HepG2 (cell line): Measurements from ENCODE around the gene METTL16. TPM values are rescaled to one million over a fixed set of nuclear protein-coding genes. Genes with fewer than 3 reads are reported as not detected.

ENCODE experiments used
- ATF1 ChIP-seq: IDR thresholded peaks from 2 replicates; pipeline ENCODE4 v1.6.1; 2016; ENCODE audit warnings: mild to moderate bottlenecking, control low read depth
- CBFB ChIP-seq: sonication (generic); formaldehyde crosslinking; IDR thresholded peaks from 2 replicates; pipeline ENCODE4 v1.4.0; 2020; ENCODE audit warnings: missing genetic modification reagents
- GABPB1 ChIP-seq: IDR thresholded peaks from 2 replicates; pipeline ENCODE4 v1.6.1; 2016; ENCODE audit warnings: mild to moderate bottlenecking, missing genetic modification reagents, moderate library complexity, missing compliant biosample characterization
- ISX ChIP-seq: sonication (generic); formaldehyde crosslinking; conservative IDR thresholded peaks from 2 replicates; pipeline ENCODE4 v1.5.0; 2020; ENCODE audit warnings: missing genetic modification reagents
- JDP2 ChIP-seq: sonication (generic); formaldehyde crosslinking; IDR thresholded peaks from 2 replicates; pipeline ENCODE4 v1.8.1; 2022; ENCODE audit warnings: missing genetic modification reagents, borderline replicate concordance
- MTF1 ChIP-seq: sonication (generic); formaldehyde crosslinking; IDR thresholded peaks from 2 replicates; pipeline ENCODE4 v1.5.0; 2020; ENCODE audit warnings: missing genetic modification reagents
- NFE2L2 ChIP-seq: fragments of 150-350 bp; IDR thresholded peaks from 2 replicates; pipeline ENCODE4 v1.6.1; 2014; ENCODE audit warnings: low read length
- NR2F1 ChIP-seq, 2 experiments: fragments of 450-650 bp in 1 of 2; formaldehyde crosslinking in 1 of 2; IDR thresholded peaks; 2 replicates each; pipeline versions ENCODE4 v1.5.0 to v1.6.1; 2016 to 2020; ENCODE audit warnings: mild to moderate bottlenecking in 1 of 2, missing compliant biosample characterization in 1 of 2, missing genetic modification reagents in 1 of 2, moderate library complexity in 1 of 2
- PHF5A ChIP-seq: IDR thresholded peaks from one replicate; pipeline ENCODE4 v1.6.1; 2018; ENCODE audit warnings: low read depth, missing genetic modification reagents; ENCODE audit not compliant: unreplicated experiment
- TARDBP ChIP-seq: sonication (generic); formaldehyde crosslinking; IDR thresholded peaks from 2 replicates; pipeline ENCODE4 v1.8.0; 2022; ENCODE audit warnings: mild to moderate bottlenecking, missing genetic modification reagents
- TMF1 ChIP-seq: sonication (generic); formaldehyde crosslinking; IDR thresholded peaks from 2 replicates; pipeline ENCODE4 v1.8.1; 2022; ENCODE audit warnings: low read depth, missing genetic modification reagents
- ZEB1 ChIP-seq: IDR thresholded peaks from 2 replicates; pipeline ENCODE4 v1.6.1; 2012; ENCODE audit warnings: mild to moderate bottlenecking, low read depth, inconsistent platforms; ENCODE audit not compliant: insufficient replicate concordance
- ZFP41 ChIP-seq: sonication (generic); formaldehyde crosslinking; IDR thresholded peaks from 2 replicates; pipeline ENCODE4 v1.4.0; 2020; ENCODE audit warnings: mild to moderate bottlenecking, missing genetic modification reagents, borderline replicate concordance
- ZNF564 ChIP-seq: sonication (generic); formaldehyde crosslinking; IDR thresholded peaks from 2 replicates; pipeline ENCODE4 v1.8.1; 2023; ENCODE audit warnings: mild to moderate bottlenecking, missing genetic modification reagents
- ZNF644 ChIP-seq: IDR thresholded peaks from 2 replicates; pipeline ENCODE4 v1.6.1; 2016; ENCODE audit warnings: low read depth
- ZSCAN31 ChIP-seq: sonication (generic); formaldehyde crosslinking; IDR thresholded peaks from 2 replicates; pipeline ENCODE4 v1.5.0; 2020; ENCODE audit warnings: low read depth, mild to moderate bottlenecking, missing genetic modification reagents
- polyA plus RNA-seq, 8 experiments: library from polyadenylated mRNA; depleted of rRNA in 3 of 8; stranded (reverse) in 7 of 8; unstranded in 1 of 8; fragments of >200 nt; fragmentation: Illumina TruSeq in 4 of 8; extraction: Trizol in 4 of 8; gene quantifications; 2 replicates each; pipeline versions ENCODE4 v1.2.1 to v1.2.3, GENCODE V29; 2011 to 2016; ENCODE audit warnings: low read depth in 4 of 8, missing spikeins in 1 of 8, mixed read lengths in 1 of 8; ENCODE audit not compliant: insufficient read depth in 1 of 8
- total RNA-seq, 5 experiments: library from RNA; depleted of rRNA; stranded (reverse); fragments of >200 nt; fragmentation: Illumina TruSeq; extraction: Trizol; gene quantifications; 2 replicates each; pipeline ENCODE4 v1.2.3, GENCODE V29; 2016; ENCODE audit warnings: low read depth in 1 of 5
- TF ChIP-seq, protein P1 (sequence below): sonication (generic); formaldehyde crosslinking; IDR thresholded peaks from 2 replicates; pipeline ENCODE4 v1.9.0; 2021; ENCODE audit warnings: missing genetic modification reagents, borderline replicate concordance
- TF ChIP-seq, protein P2 (sequence below): sonication (generic); formaldehyde crosslinking; IDR thresholded peaks from 2 replicates; pipeline ENCODE4 v1.5.1; 2020; ENCODE audit warnings: mild to moderate bottlenecking, missing genetic modification reagents, moderate library complexity
- TF ChIP-seq, protein P3 (sequence below): sonication (generic); formaldehyde crosslinking; IDR thresholded peaks from 2 replicates; pipeline ENCODE4 v1.5.0; 2020; ENCODE audit warnings: mild to moderate bottlenecking, missing genetic modification reagents, borderline replicate concordance
- TF ChIP-seq, protein P4 (sequence below): sonication (generic); formaldehyde crosslinking; IDR thresholded peaks from 2 replicates; pipeline ENCODE4 v1.5.0; 2020; ENCODE audit warnings: missing genetic modification reagents
- TF ChIP-seq, protein P5 (sequence below): sonication (generic); formaldehyde crosslinking; IDR thresholded peaks from 2 replicates; pipeline ENCODE4 v1.4.0; 2020; ENCODE audit warnings: missing genetic modification reagents

METTL16 gene
- total and polyA plus RNA-seq, 2 of the 13 experiments (the other 11 are each of a cell fraction or from before 2014, with no cell fraction given): 11.6 to 18.5 TPM

DNA sequence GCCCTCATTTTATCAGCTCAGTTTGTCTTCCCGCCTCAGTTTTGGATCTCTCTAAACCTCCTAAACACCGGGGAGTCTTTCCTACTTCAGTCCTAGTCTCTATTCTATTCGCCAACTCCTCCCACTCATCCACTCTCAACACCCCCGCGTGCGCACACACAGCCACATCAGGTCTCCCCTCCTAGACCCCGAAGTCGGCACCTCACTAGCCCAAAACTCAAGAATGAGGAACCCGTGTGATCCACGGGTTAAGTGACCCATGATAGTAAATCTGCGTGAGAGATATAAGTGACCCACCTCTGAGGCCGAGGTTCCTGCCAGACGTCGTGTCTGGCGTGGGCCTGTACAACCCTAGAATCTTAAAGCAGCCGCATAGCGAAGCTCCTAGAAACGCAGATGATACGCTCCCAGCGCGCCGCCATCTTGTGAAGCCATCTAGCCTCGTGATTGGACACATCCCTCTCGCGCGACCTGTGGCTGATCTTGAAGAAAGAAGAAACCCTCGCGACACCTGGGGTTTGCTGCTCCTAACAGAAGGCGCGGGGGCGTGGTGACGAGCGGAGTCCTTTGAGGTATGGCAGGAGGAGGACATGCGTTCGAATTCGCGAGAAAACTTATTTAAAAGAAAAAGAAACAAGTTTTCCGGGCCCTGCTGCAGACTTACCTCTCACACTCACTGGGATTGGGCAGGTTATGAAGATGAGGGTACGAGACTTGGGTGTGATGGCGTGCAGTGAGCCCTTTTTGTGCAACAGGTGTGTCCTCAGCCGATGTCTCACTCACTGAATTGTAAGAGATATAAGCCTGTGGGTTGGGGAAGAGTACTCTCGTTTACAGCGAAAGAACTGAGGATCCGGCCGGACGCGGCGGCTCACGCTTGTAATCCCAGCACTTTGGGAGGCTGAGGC, at the start of gene METTL16 (continued):
- TF ChIP-seq GABPB1 (CRISPR knock-in tag) (no peak), ZEB1 (peak; percentile 23), ZFP41 (CRISPR knock-in tag) (no peak; the same call in 1 of the 2 replicates), NR2F1 (CRISPR knock-in tag; IDR thresholded peaks at IDR 0.05) (no peak), PHF5A (CRISPR knock-in tag) (no peak), TMF1 (CRISPR knock-in tag) (no peak), TARDBP (peak; percentile 78), ISX (CRISPR knock-in tag) (0 out of 2 replicates have a peak, but pooled peaks have one; percentile 43), ATF1 (CRISPR knock-in tag) (peak; percentile 56), ZSCAN31 (CRISPR knock-in tag) (no peak), CBFB (peak; percentile 53; the same call in 1 of the 2 replicates), NFE2L2 (no peak), ZNF564 (CRISPR knock-in tag) (no peak; the same call in none of the 2 replicates), ZNF644 (CRISPR knock-in tag) (no peak), JDP2 (CRISPR knock-in tag) (no peak), MTF1 (CRISPR knock-in tag) (no peak)
- TF ChIP-seq, protein P1, sequence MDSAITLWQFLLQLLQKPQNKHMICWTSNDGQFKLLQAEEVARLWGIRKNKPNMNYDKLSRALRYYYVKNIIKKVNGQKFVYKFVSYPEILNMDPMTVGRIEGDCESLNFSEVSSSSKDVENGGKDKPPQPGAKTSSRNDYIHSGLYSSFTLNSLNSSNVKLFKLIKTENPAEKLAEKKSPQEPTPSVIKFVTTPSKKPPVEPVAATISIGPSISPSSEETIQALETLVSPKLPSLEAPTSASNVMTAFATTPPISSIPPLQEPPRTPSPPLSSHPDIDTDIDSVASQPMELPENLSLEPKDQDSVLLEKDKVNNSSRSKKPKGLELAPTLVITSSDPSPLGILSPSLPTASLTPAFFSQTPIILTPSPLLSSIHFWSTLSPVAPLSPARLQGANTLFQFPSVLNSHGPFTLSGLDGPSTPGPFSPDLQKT (CRISPR knock-in tag): no peak
- TF ChIP-seq, protein P2, sequence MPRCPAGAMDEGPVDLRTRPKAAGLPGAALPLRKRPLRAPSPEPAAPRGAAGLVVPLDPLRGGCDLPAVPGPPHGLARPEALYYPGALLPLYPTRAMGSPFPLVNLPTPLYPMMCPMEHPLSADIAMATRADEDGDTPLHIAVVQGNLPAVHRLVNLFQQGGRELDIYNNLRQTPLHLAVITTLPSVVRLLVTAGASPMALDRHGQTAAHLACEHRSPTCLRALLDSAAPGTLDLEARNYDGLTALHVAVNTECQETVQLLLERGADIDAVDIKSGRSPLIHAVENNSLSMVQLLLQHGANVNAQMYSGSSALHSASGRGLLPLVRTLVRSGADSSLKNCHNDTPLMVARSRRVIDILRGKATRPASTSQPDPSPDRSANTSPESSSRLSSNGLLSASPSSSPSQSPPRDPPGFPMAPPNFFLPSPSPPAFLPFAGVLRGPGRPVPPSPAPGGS (CRISPR knock-in tag): no peak
- TF ChIP-seq, protein P3, sequence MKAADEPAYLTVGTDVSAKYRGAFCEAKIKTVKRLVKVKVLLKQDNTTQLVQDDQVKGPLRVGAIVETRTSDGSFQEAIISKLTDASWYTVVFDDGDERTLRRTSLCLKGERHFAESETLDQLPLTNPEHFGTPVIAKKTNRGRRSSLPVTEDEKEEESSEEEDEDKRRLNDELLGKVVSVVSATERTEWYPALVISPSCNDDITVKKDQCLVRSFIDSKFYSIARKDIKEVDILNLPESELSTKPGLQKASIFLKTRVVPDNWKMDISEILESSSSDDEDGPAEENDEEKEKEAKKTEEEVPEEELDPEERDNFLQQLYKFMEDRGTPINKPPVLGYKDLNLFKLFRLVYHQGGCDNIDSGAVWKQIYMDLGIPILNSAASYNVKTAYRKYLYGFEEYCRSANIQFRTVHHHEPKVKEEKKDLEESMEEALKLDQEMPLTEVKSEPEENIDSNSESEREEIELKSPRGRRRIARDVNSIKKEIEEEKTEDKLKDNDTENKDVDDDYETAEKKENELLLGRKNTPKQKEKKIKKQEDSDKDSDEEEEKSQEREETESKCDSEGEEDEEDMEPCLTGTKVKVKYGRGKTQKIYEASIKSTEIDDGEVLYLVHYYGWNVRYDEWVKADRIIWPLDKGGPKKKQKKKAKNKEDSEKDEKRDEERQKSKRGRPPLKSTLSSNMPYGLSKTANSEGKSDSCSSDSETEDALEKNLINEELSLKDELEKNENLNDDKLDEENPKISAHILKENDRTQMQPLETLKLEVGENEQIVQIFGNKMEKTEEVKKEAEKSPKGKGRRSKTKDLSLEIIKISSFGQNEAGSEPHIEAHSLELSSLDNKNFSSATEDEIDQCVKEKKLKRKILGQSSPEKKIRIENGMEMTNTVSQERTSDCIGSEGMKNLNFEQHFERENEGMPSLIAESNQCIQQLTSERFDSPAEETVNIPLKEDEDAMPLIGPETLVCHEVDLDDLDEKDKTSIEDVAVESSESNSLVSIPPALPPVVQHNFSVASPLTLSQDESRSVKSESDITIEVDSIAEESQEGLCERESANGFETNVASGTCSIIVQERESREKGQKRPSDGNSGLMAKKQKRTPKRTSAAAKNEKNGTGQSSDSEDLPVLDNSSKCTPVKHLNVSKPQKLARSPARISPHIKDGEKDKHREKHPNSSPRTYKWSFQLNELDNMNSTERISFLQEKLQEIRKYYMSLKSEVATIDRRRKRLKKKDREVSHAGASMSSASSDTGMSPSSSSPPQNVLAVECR (CRISPR knock-in tag): peak; percentile 85
- TF ChIP-seq, protein P4, sequence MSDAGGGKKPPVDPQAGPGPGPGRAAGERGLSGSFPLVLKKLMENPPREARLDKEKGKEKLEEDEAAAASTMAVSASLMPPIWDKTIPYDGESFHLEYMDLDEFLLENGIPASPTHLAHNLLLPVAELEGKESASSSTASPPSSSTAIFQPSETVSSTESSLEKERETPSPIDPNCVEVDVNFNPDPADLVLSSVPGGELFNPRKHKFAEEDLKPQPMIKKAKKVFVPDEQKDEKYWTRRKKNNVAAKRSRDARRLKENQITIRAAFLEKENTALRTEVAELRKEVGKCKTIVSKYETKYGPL: no peak
- TF ChIP-seq, protein P5, sequence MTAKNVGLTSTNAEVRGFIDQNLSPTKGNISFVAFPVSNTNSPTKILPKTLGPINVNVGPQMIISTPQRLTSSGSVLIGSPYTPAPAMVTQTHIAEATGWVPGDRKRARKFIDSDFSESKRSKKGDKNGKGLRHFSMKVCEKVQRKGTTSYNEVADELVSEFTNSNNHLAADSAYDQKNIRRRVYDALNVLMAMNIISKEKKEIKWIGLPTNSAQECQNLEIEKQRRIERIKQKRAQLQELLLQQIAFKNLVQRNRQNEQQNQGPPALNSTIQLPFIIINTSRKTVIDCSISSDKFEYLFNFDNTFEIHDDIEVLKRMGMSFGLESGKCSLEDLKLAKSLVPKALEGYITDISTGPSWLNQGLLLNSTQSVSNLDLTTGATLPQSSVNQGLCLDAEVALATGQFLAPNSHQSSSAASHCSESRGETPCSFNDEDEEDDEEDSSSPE (CRISPR knock-in tag): peak; percentile 20; the same call in 1 of the 2 replicates
